Hematopoietic multipotent progenitor cell treated with erythropoietin and hydrocortisone succinate and interleukin-3 and kit ligand, for 15 days (in vitro differentiated cells): ENCODE results near the gene CHST7.

Source experiments
- DNase-seq: peaks from one replicate; pipeline ENCODE4 v3.0.0-alpha.2; 2015; ENCODE audit warnings: low spot score

Gene CHST7

GRCh38 chrX:46573892-46574773 lies 568 bp downstream of the CHST7 start:
- DNase-seq, result no peak

- DNase-seq, result no peak
These were observed 1.3 kb downstream of the CHST7 start for GRCh38 chrX:46574774-46575381.

- DNase-seq, result no peak
These were observed 2.0 kb downstream of the CHST7 start for GRCh38 chrX:46575586-46575985.

GRCh38 chrX:46575991-46576392 lies 2.4 kb downstream of the CHST7 start:
- no peak for DNase-seq

GRCh38 chrX:46576458-46576857 lies 2.9 kb downstream of the CHST7 start:
- DNase-seq, result no peak

GRCh38 chrX:46577221-46578005 lies 3.8 kb downstream of the CHST7 start:
- no peak for DNase-seq

- DNase-seq, result no peak
These were observed 5.7 kb downstream of the CHST7 start for GRCh38 chrX:46579250-46579649.

GRCh38 chrX:46580613-46581012 lies 7.0 kb downstream of the CHST7 start:
- DNase-seq, result no peak

GRCh38 chrX:46582325-46582724 lies 8.8 kb downstream of the CHST7 start:
- DNase-seq, result no peak

- no peak for DNase-seq
These were observed 9.4 kb downstream of the CHST7 start for GRCh38 chrX:46582966-46583365.

- DNase-seq, result no peak
These were observed 11.2 kb downstream of the CHST7 start for GRCh38 chrX:46584736-46585135.

- DNase-seq, result no peak
These were observed 13.6 kb downstream of the CHST7 start for GRCh38 chrX:46587158-46587557.

GRCh38 chrX:46587753-46588171 lies 14.2 kb downstream of the CHST7 start:
- DNase-seq, result no peak

- no peak for DNase-seq
These were observed 14.7 kb downstream of the CHST7 start for GRCh38 chrX:46588263-46588662.

GRCh38 chrX:46589977-46590723 lies 16.6 kb downstream of the CHST7 start:
- no peak for DNase-seq

- DNase-seq, result no peak
These were observed 21.5 kb downstream of the CHST7 start for GRCh38 chrX:46595084-46595483.

GRCh38 chrX:46597208-46597607 lies 23.6 kb downstream of the CHST7 start:
- DNase-seq, result no peak

- no peak for DNase-seq
These were observed 24.2 kb downstream of the CHST7 start for GRCh38 chrX:46597771-46598170.

GRCh38 chrX:46599051-46599560 lies 25.5 kb downstream of the CHST7 start:
- DNase-seq, result no peak

GRCh38 chrX:46601283-46601682 lies 27.7 kb downstream of the CHST7 start:
- DNase-seq, result no peak

GRCh38 chrX:46602468-46603102 lies 29.0 kb downstream of the CHST7 start:
- DNase-seq, result no peak
